NCI-H446 (cell line): Measurements from ENCODE around the gene SUPT16H.
"Not testable (repeated sequence)": the region's sequence is repeated elsewhere in the genome, so short reads cannot be mapped to it uniquely, and the experiment has no call there.

Experiments used
- DNase-seq, 2 experiments: peaks; one replicate each; lab custom pipeline; 2025; lab: John Stamatoyannopoulos, UW

SUPT16H gene

DNA sequence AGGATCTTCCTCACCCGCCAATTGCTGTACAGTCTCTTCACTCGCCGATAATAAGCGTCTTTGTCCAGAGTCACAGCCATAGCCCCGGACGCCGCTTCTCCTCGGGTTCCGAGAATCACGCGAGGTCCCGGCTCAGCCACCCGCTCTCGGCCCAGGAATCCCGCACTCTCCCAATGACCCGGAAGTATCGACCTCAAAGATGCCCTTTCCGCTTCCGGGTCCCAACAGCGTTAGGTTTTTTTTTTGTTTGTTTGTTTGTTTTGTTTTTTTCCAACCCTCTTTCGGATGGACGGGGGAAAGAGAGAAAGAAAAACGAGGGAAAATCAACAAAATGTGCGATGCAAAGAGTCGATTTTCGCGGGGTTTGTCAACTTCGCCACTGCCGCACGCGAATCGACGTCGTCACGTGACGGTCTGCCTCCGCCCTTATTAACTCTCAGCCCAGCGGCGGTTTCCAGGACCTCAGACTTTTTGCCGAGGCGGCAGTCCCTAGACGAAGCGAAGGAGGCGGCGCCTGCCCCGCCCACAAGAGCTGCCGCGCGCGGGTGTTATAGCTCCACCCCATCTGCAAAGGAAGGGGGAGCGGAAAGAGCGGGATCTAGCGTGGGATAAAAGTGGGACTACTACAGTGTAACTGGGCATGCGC lies at the start of gene SUPT16H:
TSS of gene SUPT16H (minus strand) at position 172 of the 646 bp plus-strand sequence. CDS start at position 80, 92 bp downstream.
- DNase-seq, result peak; percentile 97 to 98

DNA sequence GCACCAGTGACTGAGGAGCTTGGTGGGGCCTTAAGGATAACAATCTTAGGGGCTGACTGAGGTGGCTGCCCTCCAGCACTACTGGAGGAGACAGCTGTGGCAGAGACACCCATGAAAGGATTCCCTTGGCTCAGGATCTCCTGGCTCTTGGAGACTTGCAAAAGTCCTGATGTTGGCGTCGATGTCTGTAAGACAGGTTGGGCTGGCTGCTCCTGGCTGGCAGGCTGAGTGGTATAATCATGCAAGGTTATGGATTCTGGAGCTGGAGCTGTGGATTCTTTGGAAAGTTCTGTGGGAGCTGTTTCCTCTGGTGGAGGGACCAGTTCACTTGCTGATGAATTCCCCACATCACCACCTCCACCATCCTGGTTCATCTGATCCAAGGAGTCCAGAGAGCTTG lies 47.3 kb upstream of the SUPT16H start:
- DNase-seq, result no peak

DNA sequence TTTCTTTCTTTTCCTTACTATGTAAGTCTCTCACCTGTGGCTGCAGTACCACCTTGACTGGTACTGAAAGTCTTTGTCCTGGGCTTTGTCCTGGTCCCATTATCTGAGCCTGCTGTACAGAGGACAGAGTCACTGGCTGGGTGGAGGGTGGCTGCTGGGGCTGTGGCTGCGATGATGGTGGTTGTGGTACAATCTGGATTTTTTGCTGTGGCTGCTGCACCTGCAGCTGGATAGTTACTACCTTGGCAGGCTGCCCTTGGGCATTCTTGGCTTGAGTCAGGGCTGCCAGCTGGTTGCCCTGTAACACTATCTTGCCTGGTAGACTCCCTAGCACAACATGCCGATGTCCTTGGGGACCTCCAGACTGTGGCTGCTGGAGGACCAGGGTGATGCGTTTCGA lies 45.1 kb upstream of the SUPT16H start:
- DNase-seq, result peak in 1 of 2 experiments; percentile 61

- DNase-seq, result no peak
These were observed 42.9 kb upstream of the SUPT16H start for GRCh38 chr14:21426692-21427091.

DNA sequence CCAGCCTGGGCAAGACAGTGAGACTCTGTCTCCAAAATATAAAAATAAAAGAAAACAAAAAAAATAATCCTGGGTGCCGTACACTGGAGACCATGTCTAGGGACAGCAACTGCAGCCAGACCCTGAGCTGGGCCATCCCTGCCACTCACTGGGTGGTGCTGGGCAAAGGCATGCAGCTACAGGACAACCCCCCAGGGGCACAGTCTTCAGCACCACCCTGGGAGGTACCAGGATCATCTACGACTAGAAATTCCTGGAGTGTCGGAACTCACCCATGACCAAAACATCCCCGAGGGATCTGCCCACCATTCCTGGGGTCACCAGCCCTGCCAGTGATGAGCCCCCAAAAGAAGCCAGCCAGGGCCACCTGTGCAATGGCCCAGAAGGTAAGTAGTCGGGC lies 35.7 kb upstream of the SUPT16H start:
- DNase-seq, result no peak

DNA sequence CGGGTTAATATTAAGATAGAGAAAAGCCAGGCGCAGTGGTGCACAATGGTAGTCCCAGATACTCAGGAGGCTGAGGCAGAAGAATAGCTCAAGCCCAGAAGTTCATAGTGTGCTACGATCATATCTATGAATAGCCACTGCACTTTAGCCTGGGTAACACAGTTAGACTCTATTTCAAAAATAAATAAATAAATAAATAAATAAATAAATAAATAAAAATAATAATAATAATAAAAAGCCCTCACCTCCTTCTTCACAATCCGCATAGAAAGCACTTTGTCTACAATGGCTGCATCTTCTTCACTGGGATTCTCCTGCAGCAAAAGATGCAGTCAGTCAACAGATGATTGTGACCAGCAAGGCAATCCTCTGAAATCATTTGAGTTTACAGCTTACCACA lies 31.5 kb upstream of the SUPT16H start:
- DNase-seq, result no peak

GRCh38 chr14:21414137-21414631 lies 30.4 kb upstream of the SUPT16H start:
- DNase-seq, result no peak

DNA sequence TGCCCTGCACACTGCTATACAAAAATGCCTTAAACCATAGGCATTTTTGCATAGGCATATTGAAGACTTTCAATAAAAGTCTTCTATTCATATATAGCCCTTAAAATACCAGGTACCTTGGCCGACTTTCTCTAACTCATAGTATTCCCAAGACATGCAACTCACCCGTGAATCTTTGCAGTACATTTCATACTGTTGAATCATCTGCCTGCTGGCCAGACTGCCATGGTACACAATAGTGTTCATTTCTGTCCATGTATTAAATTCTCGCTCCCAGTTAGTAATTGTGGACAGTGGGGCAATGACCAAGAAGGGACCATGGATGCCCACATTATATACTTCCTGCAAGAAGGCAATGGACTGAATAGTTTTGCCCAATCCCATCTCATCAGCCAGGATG lies 24.3 kb upstream of the SUPT16H start:
- DNase-seq, result no peak

DNA sequence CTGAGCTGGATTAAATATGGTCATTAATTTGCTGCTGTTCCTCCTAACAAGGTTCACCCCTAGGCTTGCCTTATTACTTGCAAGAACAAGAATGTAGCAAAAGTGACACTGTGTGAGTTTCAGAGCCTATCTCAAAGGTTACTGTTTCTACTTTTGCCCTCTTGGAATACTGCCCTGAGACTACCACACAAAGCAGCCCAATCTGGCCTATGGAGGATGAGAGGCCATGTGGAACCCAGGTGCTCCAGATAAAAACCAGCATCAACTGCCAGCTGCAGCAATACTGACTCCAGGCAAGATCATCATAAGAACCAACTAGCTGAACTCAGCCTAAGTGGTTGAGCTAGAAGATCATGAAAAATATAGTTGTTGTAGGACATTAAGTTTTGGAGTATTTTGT lies 22.4 kb upstream of the SUPT16H start:
- no peak for DNase-seq

- DNase-seq, result no peak
These were observed 21.3 kb upstream of the SUPT16H start for GRCh38 chr14:21405097-21405496.

DNA sequence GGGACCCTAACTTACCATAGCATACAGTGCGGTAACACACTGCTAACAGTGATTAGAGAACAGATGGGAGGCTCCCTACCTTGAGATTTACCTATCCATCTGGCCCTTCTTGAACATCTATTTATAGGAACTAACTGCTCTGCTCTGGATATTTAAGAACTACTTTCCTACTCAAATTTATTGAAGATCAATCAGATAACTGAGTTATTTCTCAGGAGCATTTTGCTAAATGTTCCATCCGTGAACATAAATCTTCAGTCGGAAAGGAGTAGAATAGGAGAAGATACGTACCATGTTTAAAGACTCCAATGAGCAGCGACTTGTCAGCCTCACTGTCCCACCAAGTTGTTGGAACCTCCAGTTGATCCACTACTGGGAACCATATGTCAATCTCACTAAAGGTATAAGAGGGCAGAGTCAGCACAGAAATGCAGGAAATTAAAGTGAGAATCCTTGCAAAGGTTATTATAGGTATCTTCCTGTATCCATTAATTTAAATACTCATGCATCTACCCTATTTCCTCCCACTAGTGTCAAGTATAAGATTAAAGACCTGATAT lies 15.6 kb upstream of the SUPT16H start:
- no peak for DNase-seq

DNA sequence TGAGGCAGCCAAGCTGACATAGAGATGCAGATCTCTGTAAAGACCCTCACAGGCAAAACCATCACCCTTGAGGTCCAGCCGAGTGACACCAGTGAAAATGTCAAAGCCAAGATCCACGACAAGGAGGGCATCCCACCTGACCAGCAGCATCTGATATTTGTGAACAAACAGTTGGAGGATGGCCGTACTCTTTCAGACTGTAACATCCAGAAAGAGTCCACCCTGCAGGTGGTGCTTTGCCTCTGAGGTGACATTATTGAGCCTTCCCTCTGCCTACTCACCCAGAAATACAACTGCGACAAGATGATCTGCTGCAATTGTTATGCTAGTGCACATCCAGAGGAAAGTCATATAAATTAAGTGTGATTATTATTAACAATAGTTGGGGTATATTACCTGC lies 15.1 kb upstream of the SUPT16H start:
- DNase-seq, result no peak

GRCh38 chr14:21395450-21395849 lies 11.6 kb upstream of the SUPT16H start:
- DNase-seq, result no peak

- no peak for DNase-seq
These were observed 1.5 kb upstream of the SUPT16H start for GRCh38 chr14:21385188-21385904.

- DNase-seq, result no peak
These were observed 654 bp upstream of the SUPT16H start for GRCh38 chr14:21384494-21384851.

DNA sequence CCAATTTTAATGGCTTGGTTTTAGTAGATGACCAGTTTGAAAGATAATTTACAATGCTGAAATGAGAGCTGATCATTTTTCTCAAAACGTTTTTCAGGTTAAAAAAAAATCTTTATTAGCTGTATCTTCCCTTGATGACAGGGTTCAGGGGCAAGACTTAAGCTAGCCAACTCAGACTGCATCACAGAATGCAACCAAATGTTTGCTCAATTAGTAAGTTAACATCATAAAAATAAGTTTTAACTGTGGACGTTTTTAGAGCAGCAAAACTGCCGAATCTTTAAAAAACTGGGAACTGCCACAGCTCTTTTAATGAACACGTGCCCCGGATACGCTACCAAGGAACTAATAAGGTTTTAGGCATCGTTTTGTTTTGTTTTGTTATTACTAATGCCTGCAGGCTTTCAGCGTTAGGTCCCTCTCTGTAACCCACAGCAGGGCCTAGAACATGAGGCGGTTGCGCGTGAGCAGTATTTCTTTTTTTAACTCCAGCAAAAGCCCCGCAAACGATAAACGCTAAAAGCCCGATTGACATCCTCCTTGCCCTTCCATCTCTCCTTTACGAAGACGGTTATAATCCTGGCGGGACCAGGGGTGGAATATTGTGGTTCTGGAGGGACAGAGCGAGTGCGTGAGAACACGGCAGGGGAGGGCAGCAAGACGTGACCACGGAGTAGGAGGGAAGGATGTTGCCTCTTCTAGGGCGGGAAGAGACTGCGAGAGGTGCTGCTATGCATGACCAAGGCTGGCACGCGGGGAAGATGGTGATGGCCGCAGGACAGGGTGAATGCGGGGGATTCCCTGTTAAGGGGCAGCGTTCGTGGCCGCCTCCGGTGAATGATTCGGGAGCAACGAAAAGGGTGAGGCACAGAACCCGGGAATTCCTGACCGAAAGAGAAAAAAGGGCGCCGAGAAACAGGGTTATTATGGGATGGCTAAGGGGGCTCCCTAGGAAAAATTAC lies 652 bp downstream of the SUPT16H start:
- peak in 1 of 2 experiments; percentile 57 for DNase-seq

DNA sequence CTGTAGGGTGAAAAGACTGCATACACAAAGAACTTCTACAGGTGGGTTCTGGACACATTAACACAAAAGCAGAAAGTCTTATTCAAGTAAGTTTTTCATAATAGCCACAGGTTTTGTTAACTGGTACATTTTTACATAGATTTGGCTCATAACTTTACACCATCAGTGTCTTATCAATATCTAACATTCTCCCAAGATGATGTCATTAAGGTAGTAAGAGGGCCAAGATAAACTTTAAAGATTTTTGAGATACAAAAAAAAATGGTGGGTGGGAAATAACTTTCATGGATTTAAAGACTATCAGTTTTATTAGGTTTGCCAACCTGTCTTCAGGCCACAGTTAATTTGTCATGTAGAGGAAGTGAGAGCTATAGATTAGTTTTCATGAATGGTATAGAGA lies 1.7 kb downstream of the SUPT16H start:
- no peak for DNase-seq

GRCh38 chr14:21379338-21379737 lies 4.5 kb downstream of the SUPT16H start:
- DNase-seq, result no peak

- no peak for DNase-seq
These were observed 9.8 kb downstream of the SUPT16H start for GRCh38 chr14:21373980-21374379.

GRCh38 chr14:21372814-21373213 lies 11.0 kb downstream of the SUPT16H start:
- DNase-seq, result not testable (repeated sequence)

DNA sequence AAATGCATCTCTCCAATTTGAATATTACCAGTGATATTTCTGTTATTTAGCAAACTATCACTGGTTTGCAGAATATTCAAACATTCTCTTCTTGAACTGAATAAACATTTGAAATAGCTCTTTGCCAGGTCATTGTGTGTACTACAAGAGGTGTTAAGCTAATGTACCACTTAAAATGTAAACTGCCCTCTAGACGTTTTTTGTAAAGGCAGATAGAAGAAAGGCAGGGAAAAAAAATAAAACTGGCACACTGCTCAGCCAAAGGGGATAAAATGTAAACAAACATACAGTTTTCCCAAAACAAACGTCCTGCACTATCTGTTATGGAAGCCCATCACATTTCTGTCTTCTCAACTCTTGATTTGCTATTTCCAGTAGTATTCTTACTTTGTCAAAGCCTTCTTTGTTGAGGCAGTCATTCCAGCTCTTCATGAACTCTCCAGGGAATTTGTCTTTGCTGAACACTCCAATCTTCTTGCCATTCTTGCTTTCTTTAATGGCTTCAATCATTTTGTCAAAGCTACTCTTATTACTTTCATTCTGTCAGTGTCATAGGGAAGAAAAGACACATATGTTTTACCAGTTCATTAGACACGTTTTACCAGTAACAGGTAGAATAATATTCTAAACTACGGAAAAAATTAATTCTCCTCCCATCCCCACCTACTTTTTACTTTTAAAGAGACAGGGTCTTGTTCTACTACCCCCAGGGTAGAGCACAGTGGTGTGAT lies 13.7 kb downstream of the SUPT16H start:
- no peak for DNase-seq
